NCI-H446 treated with DMSO at 0.1 percent for 48 hours (cell line): ENCODE data around the gene RASSF7.
"Not testable (repeated sequence)": the region's sequence is repeated elsewhere in the genome, so short reads cannot be mapped to it uniquely, and the experiment has no call there.

ENCODE experiments used
- DNase-seq: peaks from one replicate; lab custom pipeline; 2025; lab: John Stamatoyannopoulos, UW

The RASSF7 gene

GRCh38 chr11:567011-567628 is 6.3 kb downstream of the RASSF7 start:
- DNase-seq = no peak

- no peak for DNase-seq
Measured at GRCh38 chr11:567629-568292, 7.0 kb downstream of the RASSF7 start.

GRCh38 chr11:568306-569157 is 7.8 kb downstream of the RASSF7 start:
- DNase-seq = peak; percentile 90

- no peak for DNase-seq
Measured at GRCh38 chr11:569158-569885, 8.6 kb downstream of the RASSF7 start.

- DNase-seq = no peak
Measured at GRCh38 chr11:571802-572185, 11.0 kb downstream of the RASSF7 start.

GRCh38 chr11:573146-573759 is 12.5 kb downstream of the RASSF7 start:
- no peak for DNase-seq

GRCh38 chr11:574031-574570 is 13.3 kb downstream of the RASSF7 start:
- not testable (repeated sequence) for DNase-seq

- DNase-seq = no peak
Measured at GRCh38 chr11:574632-575312, 14.0 kb downstream of the RASSF7 start.

GRCh38 chr11:575313-575995 is 14.7 kb downstream of the RASSF7 start:
- peak; percentile 68 for DNase-seq

GRCh38 chr11:575996-576768 is 15.4 kb downstream of the RASSF7 start, which contains the start of gene PHRF1:
Gene PHRF1, plus strand, starts transcription at chr11:576470. Its CDS starts 5,043 bp downstream, at chr11:581513.
- peak; percentile 93 for DNase-seq

- no peak for DNase-seq
Measured at GRCh38 chr11:576811-577610, 16.2 kb downstream of the RASSF7 start.

- DNase-seq = no peak
Measured at GRCh38 chr11:577611-577894, 16.8 kb downstream of the RASSF7 start.

- DNase-seq = no peak
Measured at GRCh38 chr11:578276-579035, 17.7 kb downstream of the RASSF7 start.

- no peak for DNase-seq
Measured at GRCh38 chr11:579830-580601, 19.2 kb downstream of the RASSF7 start.

- DNase-seq = no peak
Measured at GRCh38 chr11:581342-581741, 20.6 kb downstream of the RASSF7 start.

- DNase-seq = no peak
Measured at GRCh38 chr11:581752-582151, 21.0 kb downstream of the RASSF7 start.

- no peak for DNase-seq
Measured at GRCh38 chr11:584287-584686, 23.5 kb downstream of the RASSF7 start.
